BE2C (cell line): ENCODE results near the gene KCNC3.
A peak's percentile ranks its signal among the peaks of the same experiment; 100 is the strongest.

ENCODE experiments used
- DNase-seq: peaks from one replicate; pipeline ENCODE4 v3.0.0-alpha.2; 2020
- H3K27me3 ChIP-seq: fragments of 250-450 bp; sonication (Bioruptor Pico); 2 replicates; pipeline ENCODE4 v1.5.1; 2020; ENCODE audit warnings: mild to moderate bottlenecking
- H3K36me3 ChIP-seq: fragments of 250-450 bp; sonication (Bioruptor Pico); 2 replicates; pipeline ENCODE4 v1.5.1; 2020; ENCODE audit warnings: mild to moderate bottlenecking
- H3K4me1 ChIP-seq: fragments of 250-450 bp; sonication (Bioruptor Pico); 2 replicates; pipeline ENCODE4 v1.5.1; 2020
- H3K4me3 ChIP-seq: 2 replicates; pipeline ENCODE4 v1.5.1; 2011; ENCODE audit warnings: low read depth, low read length
- H3K9me3 ChIP-seq: fragments of 250-450 bp; sonication (Bioruptor Pico); 2 replicates; pipeline ENCODE4 v1.5.1; 2020
- TF ChIP-seq, protein P1 (sequence below): IDR thresholded peaks from 2 replicates; pipeline ENCODE4 v1.5.1; 2012; ENCODE audit warnings: mild to moderate bottlenecking, low read depth, low read length

The KCNC3 gene

DNA sequence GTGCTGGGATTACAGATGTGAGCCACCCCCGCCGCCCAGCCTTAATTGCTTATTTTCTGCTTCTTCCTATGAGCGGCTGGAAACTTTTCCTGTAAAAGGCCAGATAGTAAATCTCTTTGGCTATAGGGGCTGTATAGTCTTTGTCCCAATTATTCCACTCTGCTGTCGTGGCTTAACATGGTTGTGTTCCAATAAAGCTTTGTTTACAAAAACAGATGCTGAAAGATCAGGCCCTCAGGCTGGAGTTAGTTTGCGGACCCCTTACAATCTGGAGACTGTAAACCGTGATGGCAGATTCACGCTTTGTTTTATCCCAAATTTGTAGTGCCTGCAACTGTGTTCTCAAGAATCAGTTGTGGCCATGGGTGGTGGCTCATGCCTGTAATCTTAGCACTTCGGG is 10.7 kb downstream of the KCNC3 start:
- no peak overlapping the region for H3K4me3 ChIP-seq
- no peak for DNase-seq
- TF ChIP-seq, protein P1, sequence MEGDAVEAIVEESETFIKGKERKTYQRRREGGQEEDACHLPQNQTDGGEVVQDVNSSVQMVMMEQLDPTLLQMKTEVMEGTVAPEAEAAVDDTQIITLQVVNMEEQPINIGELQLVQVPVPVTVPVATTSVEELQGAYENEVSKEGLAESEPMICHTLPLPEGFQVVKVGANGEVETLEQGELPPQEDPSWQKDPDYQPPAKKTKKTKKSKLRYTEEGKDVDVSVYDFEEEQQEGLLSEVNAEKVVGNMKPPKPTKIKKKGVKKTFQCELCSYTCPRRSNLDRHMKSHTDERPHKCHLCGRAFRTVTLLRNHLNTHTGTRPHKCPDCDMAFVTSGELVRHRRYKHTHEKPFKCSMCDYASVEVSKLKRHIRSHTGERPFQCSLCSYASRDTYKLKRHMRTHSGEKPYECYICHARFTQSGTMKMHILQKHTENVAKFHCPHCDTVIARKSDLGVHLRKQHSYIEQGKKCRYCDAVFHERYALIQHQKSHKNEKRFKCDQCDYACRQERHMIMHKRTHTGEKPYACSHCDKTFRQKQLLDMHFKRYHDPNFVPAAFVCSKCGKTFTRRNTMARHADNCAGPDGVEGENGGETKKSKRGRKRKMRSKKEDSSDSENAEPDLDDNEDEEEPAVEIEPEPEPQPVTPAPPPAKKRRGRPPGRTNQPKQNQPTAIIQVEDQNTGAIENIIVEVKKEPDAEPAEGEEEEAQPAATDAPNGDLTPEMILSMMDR, result no peak
- no peaks in the 10 kb centered on the region for H3K9me3 ChIP-seq
- no peaks in the 10 kb centered on the region for H3K4me1 ChIP-seq
- peaks cover 9% of the 10 kb centered on the region for H3K27me3 ChIP-seq
- H3K36me3 ChIP-seq, result no peaks in the 10 kb centered on the region

DNA sequence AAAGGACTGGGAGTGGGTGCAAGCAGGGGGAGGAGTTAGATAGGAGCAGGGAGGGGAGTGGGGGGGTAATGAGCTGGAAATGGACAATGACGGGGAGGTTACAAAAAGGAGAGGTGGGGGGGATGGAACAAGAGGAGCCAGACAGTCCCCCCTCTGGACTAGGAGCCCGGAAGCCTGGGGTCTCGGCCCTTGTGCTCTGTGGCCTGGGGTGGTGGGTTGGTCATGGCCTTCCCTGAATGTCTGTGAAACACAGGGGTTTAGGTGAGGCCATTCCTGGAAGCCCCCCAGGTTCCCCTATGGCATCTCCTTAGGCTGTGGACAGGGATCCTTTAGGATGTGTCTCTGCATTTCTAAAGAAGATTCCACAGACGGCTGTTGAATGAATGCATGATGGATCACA is 12.1 kb downstream of the KCNC3 start:
- Histone ChIP-seq H3K4me1 (no peaks in the 10 kb centered on the region), H3K36me3 (no peaks in the 10 kb centered on the region), H3K9me3 (no peaks in the 10 kb centered on the region), H3K4me3 (no peak overlapping the region), H3K27me3 (peaks cover 15% of the 10 kb centered on the region)
- no peak for DNase-seq
- TF ChIP-seq, protein P1, result no peak

DNA sequence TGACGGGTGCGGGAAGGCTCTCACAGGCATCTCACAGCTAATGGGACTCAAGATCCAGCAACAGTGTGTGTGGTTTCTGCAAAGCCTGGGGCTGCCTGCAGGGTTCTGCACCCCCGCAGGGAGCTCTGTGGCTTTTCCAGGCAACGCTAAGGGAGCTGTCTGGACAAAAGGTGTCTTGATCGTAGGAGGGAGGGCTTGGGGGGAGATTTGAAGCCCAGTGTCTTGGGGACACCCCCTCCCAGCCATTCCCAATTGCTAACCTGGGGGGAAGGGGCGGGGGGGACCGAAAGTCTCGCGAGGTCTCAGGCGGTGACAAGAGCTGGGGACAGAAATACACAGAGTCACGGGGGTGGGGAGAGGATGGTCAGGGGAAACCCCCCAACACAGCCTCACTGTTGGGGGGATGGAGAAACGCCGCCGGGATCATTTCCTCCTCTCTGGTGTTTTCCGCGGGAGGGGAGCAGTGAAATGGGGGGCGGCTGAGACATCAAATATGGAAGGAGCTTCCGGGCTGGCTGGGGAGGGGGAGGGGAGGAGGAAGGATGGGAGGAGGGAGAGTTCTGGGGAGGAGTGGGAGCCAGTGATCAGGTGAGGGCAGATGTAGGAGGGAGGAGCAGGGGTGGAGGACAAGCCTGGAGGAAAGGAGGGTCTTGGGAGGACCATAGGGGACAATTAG is 13.3 kb downstream of the KCNC3 start:
- H3K27me3 ChIP-seq, result peaks cover 15% of the 10 kb centered on the region
- DNase-seq, result peak; percentile 34
- H3K4me3 ChIP-seq, result peak overlapping the region; percentile 45
- no peaks in the 10 kb centered on the region for H3K36me3 ChIP-seq
- H3K4me1 ChIP-seq, result no peaks in the 10 kb centered on the region
- no peaks in the 10 kb centered on the region for H3K9me3 ChIP-seq
- TF ChIP-seq, protein P1, result no peak

DNA sequence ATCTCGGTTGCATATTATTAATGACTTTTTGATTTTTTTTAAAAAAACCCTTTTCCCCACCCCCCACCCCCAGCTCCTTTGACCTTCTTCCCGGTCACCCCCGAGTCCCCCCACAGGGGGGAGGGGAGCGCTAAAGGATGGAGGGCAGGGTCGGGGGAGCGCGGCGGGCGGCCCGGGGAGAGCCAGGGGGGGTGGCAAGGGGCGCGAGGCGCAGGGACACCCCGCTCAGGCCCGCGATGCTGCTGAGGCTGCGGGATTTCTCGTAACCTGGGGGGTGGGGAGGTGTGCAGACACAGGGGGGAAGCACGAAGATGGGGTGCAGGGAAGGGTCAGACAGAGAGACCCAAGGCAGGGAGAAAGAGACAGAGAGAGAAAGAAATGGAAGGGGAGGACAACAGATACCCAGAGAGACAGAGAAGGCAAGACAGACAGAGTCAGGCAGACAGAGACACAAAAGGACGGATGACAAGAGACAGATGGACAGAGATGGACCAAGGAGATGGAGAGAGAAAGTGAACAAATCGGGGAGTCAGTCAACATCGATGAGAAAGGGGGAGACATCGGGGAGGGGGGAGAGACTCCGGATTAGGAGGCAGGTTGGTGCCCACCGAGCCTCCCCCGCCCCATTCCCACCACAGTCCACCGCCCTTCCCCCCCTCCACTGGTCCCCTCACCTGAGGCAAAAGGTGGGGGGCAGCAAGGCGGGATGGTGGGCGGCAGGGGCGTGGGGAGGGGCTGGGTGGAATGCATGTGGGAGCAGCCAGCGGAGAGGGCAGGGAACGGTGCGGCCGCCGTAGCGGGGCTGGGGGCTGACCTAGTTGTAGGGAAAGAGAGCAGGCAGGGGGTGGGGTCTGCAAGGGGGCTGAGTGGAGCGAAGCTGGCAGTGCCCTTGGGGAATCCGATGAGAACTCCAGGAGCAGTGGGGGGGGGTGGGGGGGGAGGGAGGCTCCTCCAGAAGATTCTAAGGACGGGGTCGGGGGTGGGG is 14.2 kb downstream of the KCNC3 start:
- Histone ChIP-seq H3K27me3 (peaks cover 17% of the 10 kb centered on the region), H3K36me3 (no peaks in the 10 kb centered on the region), H3K4me3 (no peak overlapping the region), H3K9me3 (no peaks in the 10 kb centered on the region), H3K4me1 (no peaks in the 10 kb centered on the region)
- TF ChIP-seq, protein P1, result no peak
- no peak for DNase-seq

DNA sequence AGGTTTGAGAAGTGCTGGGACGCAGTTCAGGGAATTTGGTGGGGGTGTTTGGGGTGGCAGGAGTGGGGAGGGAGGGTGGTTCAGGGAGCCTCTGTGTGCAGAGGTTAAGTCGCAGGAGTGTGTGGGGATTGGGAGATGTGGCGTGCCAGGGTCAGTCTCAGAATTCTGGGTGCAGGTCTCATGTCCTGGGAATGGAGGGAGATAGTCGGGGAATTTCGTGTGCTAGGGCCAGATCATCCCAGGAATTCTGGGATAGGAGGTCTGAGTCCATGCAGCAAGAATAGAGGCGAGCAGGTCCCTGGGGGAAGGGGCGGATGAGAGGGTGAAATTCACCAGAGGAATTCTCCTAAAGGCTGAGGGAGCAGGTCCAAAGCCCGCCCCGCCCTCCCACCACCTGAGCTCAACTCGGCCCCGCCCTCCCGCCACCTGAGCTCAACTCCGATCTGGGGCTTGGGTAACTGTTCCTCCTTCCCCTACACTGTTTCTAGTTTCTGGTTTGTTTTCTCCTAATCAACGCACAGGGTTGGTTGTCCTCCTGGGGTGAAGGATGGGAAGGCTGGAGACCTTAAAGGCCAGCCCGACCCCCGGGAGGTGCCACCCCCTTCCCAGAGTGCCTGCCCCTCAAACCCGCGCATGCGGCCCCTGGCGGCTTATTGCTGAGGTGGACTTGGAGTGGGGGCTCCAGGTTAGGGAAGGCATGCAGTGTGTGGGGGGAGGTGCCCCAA is 15.2 kb downstream of the KCNC3 start:
- Histone ChIP-seq H3K36me3 (no peaks in the 10 kb centered on the region), H3K4me1 (no peaks in the 10 kb centered on the region), H3K27me3 (peaks cover 17% of the 10 kb centered on the region), H3K4me3 (no peak overlapping the region), H3K9me3 (no peaks in the 10 kb centered on the region)
- TF ChIP-seq, protein P1, result no peak
- no peak for DNase-seq
